Endothelial cell of umbilical vein (primary cell): ENCODE data around the gene ZNF74. TPM values are rescaled to one million over a fixed set of nuclear protein-coding genes. Genes with fewer than 3 reads are reported as not detected.

Experiments
- BruUV-seq: library from RNA; stranded (reverse); fragments of 400-500 nt; replicated peaks from 2 replicates; lab custom pipeline; 2021; lab: Mats Ljungman, UMichigan
- CTCF ChIA-PET: fragments of 300-600, 350-600 bp; sonication (Branson Sonifier 250); formaldehyde crosslinking; loops from one replicate; lab custom pipeline; 2021; ENCODE audit warnings: antibody characterized with exemption, inconsistent platforms; lab: Charles Lee
- POLR2A ChIA-PET: fragments of 300-600, 350-600 bp; sonication (Branson Sonifier 250); formaldehyde crosslinking; loops from one replicate; lab custom pipeline; 2021; ENCODE audit warnings: antibody characterized with exemption, inconsistent platforms; lab: Charles Lee
- DNase-seq: peaks from one replicate; pipeline ENCODE4 v3.0.0-alpha.2; 2011; ENCODE audit warnings: low read depth, low spot score
- FAIRE-seq: peaks from 2 replicates; lab custom pipeline; 2011; peaks lifted over from hg19 to GRCh38; lab: Jason Lieb, UNC
- H2AFZ ChIP-seq: 2 replicates; pipeline ENCODE4 v1.6.0; 2012; ENCODE audit warnings: low read depth, low read length, control low read depth, inconsistent platforms
- H3K27ac ChIP-seq: 2 replicates; pipeline ENCODE4 v1.5.1; 2011; ENCODE audit warnings: low read depth, mild to moderate bottlenecking, control low read depth, low read length, moderate library complexity; ENCODE audit not compliant: insufficient read depth
- H3K27me3 ChIP-seq, 2 experiments: 2 replicates each; pipeline versions ENCODE4 v1.6.0 to v1.6.1; 2011; ENCODE audit warnings: low read length in 2 of 2, mixed read lengths in 1 of 2; ENCODE audit not compliant: control insufficient read depth in 2 of 2, insufficient read depth in 2 of 2
- H3K36me3 ChIP-seq, 2 experiments: 2 replicates in 1 of 2; 3 replicates in 1 of 2; pipeline ENCODE4 v1.5.1; 2011; ENCODE audit warnings: low read length in 2 of 2, mild to moderate bottlenecking in 1 of 2, moderate library complexity in 1 of 2; ENCODE audit not compliant: control insufficient read depth in 2 of 2, insufficient read depth in 2 of 2; ENCODE audit errors: extremely low read depth in 1 of 2
- H3K4me1 ChIP-seq: 3 replicates; pipeline ENCODE4 v1.5.1; 2011; ENCODE audit warnings: mild to moderate bottlenecking, low read length; ENCODE audit not compliant: control insufficient read depth, insufficient read depth; ENCODE audit errors: extremely low read depth
- H3K4me2 ChIP-seq: 2 replicates; pipeline ENCODE4 v1.6.1; 2011; ENCODE audit warnings: low read length, control low read depth, mixed read lengths; ENCODE audit not compliant: insufficient read depth
- H3K4me3 ChIP-seq, 3 experiments: fragments of 200-600 bp in 1 of 3; sonication (generic), shearing (Covaris generic) in 1 of 3; replicated peaks in 1 of 3; 2 replicates each; pipeline ENCODE4 v1.5.1; 2011 to 2016; ENCODE audit warnings: control low read depth in 3 of 3, low read length in 3 of 3, mild to moderate bottlenecking in 2 of 3, inconsistent platforms in 1 of 3, low read depth in 1 of 3, moderate library complexity in 1 of 3; ENCODE audit not compliant: insufficient read depth in 1 of 3
- H3K79me2 ChIP-seq: 2 replicates; pipeline ENCODE4 v1.6.0; 2012; ENCODE audit warnings: low read length, inconsistent platforms; ENCODE audit not compliant: control insufficient read depth, insufficient read depth
- H3K9ac ChIP-seq: replicated peaks from 2 replicates; pipeline ENCODE3; 2011; ENCODE audit warnings: low read length, control low read depth; ENCODE audit not compliant: insufficient read depth; ENCODE audit errors: extremely low read depth
- H3K9me1 ChIP-seq: replicated peaks from 3 replicates; pipeline ENCODE4 v1.6.0; 2011; ENCODE audit warnings: mild to moderate bottlenecking, low read length; ENCODE audit not compliant: control insufficient read depth, insufficient read depth; ENCODE audit errors: extremely low read depth
- H3K9me3 ChIP-seq: replicated peaks from 2 replicates; pipeline ENCODE4 v1.5.1; 2012; ENCODE audit warnings: low read length, inconsistent platforms; ENCODE audit not compliant: control insufficient read depth, insufficient read depth
- H4K20me1 ChIP-seq: replicated peaks from 2 replicates; pipeline ENCODE3; 2011; ENCODE audit warnings: mild to moderate bottlenecking, low read length; ENCODE audit not compliant: control insufficient read depth, insufficient read depth; ENCODE audit errors: extremely low read depth
- CTCF ChIP-seq, 2 donors: IDR thresholded peaks; 1 replicate in 1 of 2; 2 replicates in 1 of 2; pipeline ENCODE4 v1.5.1; 2011; ENCODE audit warnings: low read length in 2 of 2, mild to moderate bottlenecking in 2 of 2, moderate library complexity in 2 of 2, control low read depth in 1 of 2, inconsistent platforms in 1 of 2, low read depth in 1 of 2; ENCODE audit not compliant: insufficient read depth in 1 of 2; ENCODE audit errors: extremely low read depth in 1 of 2
- EZH2 ChIP-seq: IDR thresholded peaks from 2 replicates; pipeline ENCODE4 v1.6.1; 2012; ENCODE audit warnings: borderline replicate concordance, low read depth, mild to moderate bottlenecking, moderate library complexity, low read length, inconsistent platforms; ENCODE audit not compliant: severe bottlenecking
- FOS ChIP-seq: IDR thresholded peaks from 2 replicates; pipeline ENCODE4 v1.6.1; 2011; ENCODE audit warnings: mild to moderate bottlenecking, low read length, moderate library complexity, borderline replicate concordance; ENCODE audit not compliant: insufficient read depth
- GATA2 ChIP-seq: IDR thresholded peaks from 2 replicates; pipeline ENCODE4 v1.7.0; 2011; ENCODE audit warnings: low read depth, mild to moderate bottlenecking, moderate library complexity, mixed read lengths, low read length; ENCODE audit not compliant: insufficient read length, insufficient read depth
- JUN ChIP-seq: IDR thresholded peaks from 2 replicates; pipeline ENCODE4 v1.6.1; 2011; ENCODE audit warnings: borderline replicate concordance, low read depth; ENCODE audit not compliant: insufficient read length, insufficient read depth
- MAX ChIP-seq: IDR thresholded peaks from 2 replicates; pipeline ENCODE4 v1.6.1; 2011; ENCODE audit not compliant: insufficient read depth, insufficient read length
- MYC ChIP-seq: IDR thresholded peaks from one replicate; pipeline ENCODE4 v1.6.1; 2011; ENCODE audit warnings: mild to moderate bottlenecking, low read depth, low read length
- POLR2A ChIP-seq: IDR thresholded peaks from 2 replicates; pipeline ENCODE4 v1.6.1; 2012; ENCODE audit warnings: low read depth, mild to moderate bottlenecking, control low read depth, low read length
- POLR2AphosphoS5 ChIP-seq: IDR thresholded peaks from 2 replicates; pipeline ENCODE4 v1.6.1; 2012; ENCODE audit warnings: low read depth, mild to moderate bottlenecking, control low read depth, low read length, moderate library complexity; ENCODE audit not compliant: insufficient read depth
- dilution Hi-C: fragments of 300-500 bp; cut with MboI; formaldehyde crosslinking; loops from one replicate; pipeline ENCODE4 v1.15.0; 2019; ENCODE audit warnings: low sequenced_read_pairs; ENCODE audit not compliant: extremely low pct_ligation_motif_present
- intact Hi-C: fragments of 100-400 bp; cut with micrococcal nuclease; formaldehyde crosslinking; loops from one replicate; pipeline ENCODE4 v1.10.0; 2022
- polyA plus RNA-seq, 4 experiments: library from polyadenylated mRNA; depleted of rRNA in 3 of 4; stranded (reverse) in 3 of 4; unstranded in 1 of 4; fragments of >200 nt; gene quantifications; 2 replicates each; pipeline versions ENCODE4 v1.2.1 to v1.2.3, GENCODE V29; 2011 to 2012; ENCODE audit warnings: missing spikeins in 1 of 4
- total RNA-seq: library from RNA; stranded (reverse); gene quantifications from 2 replicates; pipeline ENCODE4 v1.2.3, GENCODE V29; 2021

The ZNF74 gene
- total and polyA plus RNA-seq, 2 donors (not counting 3 experiments of a cell fraction or from before 2014, with no cell fraction given), result 8.6 to 13.4 TPM

- Histone ChIP-seq H3K27ac (no peak overlapping the region), H3K9ac (no peak overlapping the region), H3K9me1 (no peaks in the 10 kb centered on the region), H3K4me3 (no peak overlapping the region), H3K27me3 (peaks cover 12 to 28% of the 10 kb centered on the region in 2 experiments), H2AFZ (no peak overlapping the region), H3K4me2 (no peak overlapping the region), H4K20me1 (no peaks in the 10 kb centered on the region), H3K79me2 (no peaks in the 10 kb centered on the region), H3K4me1 (no peaks in the 10 kb centered on the region), H3K36me3 (no peaks in the 10 kb centered on the region), H3K9me3 (no peaks in the 10 kb centered on the region)
- intact Hi-C loops, result no loop called here
- CTCF ChIA-PET, result no interaction called here
- no peak for FAIRE-seq
- TF ChIP-seq MYC, result no peak
- dilution Hi-C loops, result no loop called here
- DNase-seq, result no peak
- no TSS peak for BruUV-seq
- POLR2A ChIA-PET, result no interaction called here
These were observed 7.6 kb upstream of the ZNF74 start for GRCh38 chr22:20386336-20386735.

DNA sequence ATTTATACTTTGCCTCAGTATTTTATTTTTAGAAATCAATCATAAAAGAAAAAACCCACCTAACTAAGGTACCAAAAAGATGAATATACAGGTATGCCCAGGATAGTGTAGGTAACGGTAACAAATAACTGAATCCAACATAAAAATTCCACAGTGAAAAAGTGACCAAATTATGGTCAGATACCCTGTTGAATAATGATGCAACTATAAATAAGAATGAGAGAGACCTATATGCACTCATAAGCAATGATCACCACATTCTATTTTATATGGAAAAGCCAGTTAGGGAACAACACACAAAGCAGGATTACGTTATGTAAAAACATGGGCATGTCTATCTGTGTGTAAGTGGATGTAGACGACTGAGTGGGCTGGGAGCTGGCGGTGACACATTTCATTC, 7.0 kb upstream of the ZNF74 start:
- POLR2A ChIA-PET, result no interaction called here
- Histone ChIP-seq H3K36me3 (no peaks in the 10 kb centered on the region), H3K9ac (no peak overlapping the region), H3K9me3 (no peaks in the 10 kb centered on the region), H3K4me3 (no peak overlapping the region), H3K27ac (no peak overlapping the region), H3K9me1 (no peaks in the 10 kb centered on the region), H4K20me1 (no peaks in the 10 kb centered on the region), H3K4me1 (no peaks in the 10 kb centered on the region), H3K4me2 (no peak overlapping the region), H2AFZ (no peak overlapping the region), H3K79me2 (no peaks in the 10 kb centered on the region), H3K27me3 (peaks cover 12 to 28% of the 10 kb centered on the region in 2 experiments)
- dilution Hi-C loops, result no loop called here
- BruUV-seq, result no TSS peak
- intact Hi-C loops, result no loop called here
- DNase-seq (no peak), FAIRE-seq (no peak)
- TF ChIP-seq FOS, result no peak
- no peak for TF ChIP-seq JUN
- TF ChIP-seq GATA2, result no peak
- TF ChIP-seq POLR2AphosphoS5, result no peak
- TF ChIP-seq MYC, result no peak
- TF ChIP-seq CTCF (IDR thresholded peaks at IDR 0.05; ENCODE audit: extremely low read depth in 1 of 2, insufficient read depth in 1 of 2, low read depth in 1 of 2, low read length in 2 of 2), result no peak
- no peak for TF ChIP-seq POLR2A
- no peak for TF ChIP-seq EZH2
- TF ChIP-seq MAX, result no peak
- CTCF ChIA-PET, result no interaction called here
